ENCODE results near the gene AMN. TPM values are rescaled to one million over a fixed set of nuclear protein-coding genes. Genes with fewer than 3 reads are reported as not detected.

The AMN gene
- total and polyA plus RNA-seq, 9 of the 15 experiments (the other 6 are each of a cell fraction or from before 2014, with no cell fraction given): 0.04 to 0.14 TPM; not detected in 7

DNA sequence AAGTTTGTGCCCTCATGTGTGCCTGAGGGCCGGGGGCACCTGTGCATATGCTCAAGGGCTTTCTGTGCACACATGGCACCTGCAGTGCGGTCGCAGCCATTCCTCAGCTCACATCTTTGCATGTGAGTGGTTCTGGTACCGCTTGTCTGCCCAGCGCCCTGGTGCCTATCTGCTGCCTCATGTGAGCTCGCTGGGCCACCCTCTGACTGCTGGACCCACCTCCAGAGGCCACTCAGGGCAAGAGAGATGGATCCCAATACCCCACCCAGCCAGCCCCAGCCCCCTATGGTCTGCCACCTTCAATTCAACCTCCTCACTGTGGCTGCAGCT lies 5.4 kb upstream of the AMN start:
- POLR2A ChIA-PET: no interaction called here
- no peaks in the 10 kb centered on the region for H3K9me3 ChIP-seq (replicated peaks; ENCODE audit: control insufficient read depth, insufficient read depth, low read depth, low read length)
- no peak overlapping the region for H3K27ac ChIP-seq (ENCODE audit: extremely low read depth, low read depth, low read length)
- no peak overlapping the region for H3K4me3 ChIP-seq
- DNase-seq (ENCODE audit: extremely low read depth in 1 of 4, low spot score in 3 of 4) (no peak), FAIRE-seq (no peak), ATAC-seq (no peak)
- TF ChIP-seq KLF10 (CRISPR knock-in tag; IDR thresholded peaks at IDR 0.05) (no peak), GTF2A2 (tag; IDR thresholded peaks at IDR 0.05) (no peak), MAFG (tag; conservative IDR thresholded peaks at IDR 0.05) (no peak), MYNN (IDR thresholded peaks at IDR 0.05) (no peak), MYNN (CRISPR knock-in tag; IDR thresholded peaks at IDR 0.05) (no peak), CREM (IDR thresholded peaks at IDR 0.05; ENCODE audit: low read depth) (no peak), FOXM1 (IDR thresholded peaks at IDR 0.05; ENCODE audit: low read depth) (no peak), FOXM1 (CRISPR knock-in tag; IDR thresholded peaks at IDR 0.05; ENCODE audit: low read depth) (no peak), RAD51 (IDR thresholded peaks at IDR 0.05; ENCODE audit: borderline replicate concordance, low read depth) (no peak), STAT5A (IDR thresholded peaks at IDR 0.05; ENCODE audit: borderline replicate concordance, low read length) (no peak), TOE1 (IDR thresholded peaks at IDR 0.05; ENCODE audit: borderline replicate concordance) (no peak), TOE1 (CRISPR knock-in tag; IDR thresholded peaks at IDR 0.05; ENCODE audit: borderline replicate concordance, low read depth) (no peak), ZNF212 (CRISPR knock-in tag; IDR thresholded peaks at IDR 0.05) (no peak), ZNF561 (CRISPR knock-in tag; conservative IDR thresholded peaks at IDR 0.05) (no peak)
- TF ChIP-seq, protein P1, sequence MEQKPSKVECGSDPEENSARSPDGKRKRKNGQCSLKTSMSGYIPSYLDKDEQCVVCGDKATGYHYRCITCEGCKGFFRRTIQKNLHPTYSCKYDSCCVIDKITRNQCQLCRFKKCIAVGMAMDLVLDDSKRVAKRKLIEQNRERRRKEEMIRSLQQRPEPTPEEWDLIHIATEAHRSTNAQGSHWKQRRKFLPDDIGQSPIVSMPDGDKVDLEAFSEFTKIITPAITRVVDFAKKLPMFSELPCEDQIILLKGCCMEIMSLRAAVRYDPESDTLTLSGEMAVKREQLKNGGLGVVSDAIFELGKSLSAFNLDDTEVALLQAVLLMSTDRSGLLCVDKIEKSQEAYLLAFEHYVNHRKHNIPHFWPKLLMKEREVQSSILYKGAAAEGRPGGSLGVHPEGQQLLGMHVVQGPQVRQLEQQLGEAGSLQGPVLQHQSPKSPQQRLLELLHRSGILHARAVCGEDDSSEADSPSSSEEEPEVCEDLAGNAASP (IDR thresholded peaks at IDR 0.05): no peak
- TF ChIP-seq, protein P2, sequence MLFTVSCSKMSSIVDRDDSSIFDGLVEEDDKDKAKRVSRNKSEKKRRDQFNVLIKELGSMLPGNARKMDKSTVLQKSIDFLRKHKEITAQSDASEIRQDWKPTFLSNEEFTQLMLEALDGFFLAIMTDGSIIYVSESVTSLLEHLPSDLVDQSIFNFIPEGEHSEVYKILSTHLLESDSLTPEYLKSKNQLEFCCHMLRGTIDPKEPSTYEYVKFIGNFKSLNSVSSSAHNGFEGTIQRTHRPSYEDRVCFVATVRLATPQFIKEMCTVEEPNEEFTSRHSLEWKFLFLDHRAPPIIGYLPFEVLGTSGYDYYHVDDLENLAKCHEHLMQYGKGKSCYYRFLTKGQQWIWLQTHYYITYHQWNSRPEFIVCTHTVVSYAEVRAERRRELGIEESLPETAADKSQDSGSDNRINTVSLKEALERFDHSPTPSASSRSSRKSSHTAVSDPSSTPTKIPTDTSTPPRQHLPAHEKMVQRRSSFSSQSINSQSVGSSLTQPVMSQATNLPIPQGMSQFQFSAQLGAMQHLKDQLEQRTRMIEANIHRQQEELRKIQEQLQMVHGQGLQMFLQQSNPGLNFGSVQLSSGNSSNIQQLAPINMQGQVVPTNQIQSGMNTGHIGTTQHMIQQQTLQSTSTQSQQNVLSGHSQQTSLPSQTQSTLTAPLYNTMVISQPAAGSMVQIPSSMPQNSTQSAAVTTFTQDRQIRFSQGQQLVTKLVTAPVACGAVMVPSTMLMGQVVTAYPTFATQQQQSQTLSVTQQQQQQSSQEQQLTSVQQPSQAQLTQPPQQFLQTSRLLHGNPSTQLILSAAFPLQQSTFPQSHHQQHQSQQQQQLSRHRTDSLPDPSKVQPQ (CRISPR knock-in tag; IDR thresholded peaks at IDR 0.05; ENCODE audit: borderline replicate concordance): no peak
- TF ChIP-seq, protein P3, sequence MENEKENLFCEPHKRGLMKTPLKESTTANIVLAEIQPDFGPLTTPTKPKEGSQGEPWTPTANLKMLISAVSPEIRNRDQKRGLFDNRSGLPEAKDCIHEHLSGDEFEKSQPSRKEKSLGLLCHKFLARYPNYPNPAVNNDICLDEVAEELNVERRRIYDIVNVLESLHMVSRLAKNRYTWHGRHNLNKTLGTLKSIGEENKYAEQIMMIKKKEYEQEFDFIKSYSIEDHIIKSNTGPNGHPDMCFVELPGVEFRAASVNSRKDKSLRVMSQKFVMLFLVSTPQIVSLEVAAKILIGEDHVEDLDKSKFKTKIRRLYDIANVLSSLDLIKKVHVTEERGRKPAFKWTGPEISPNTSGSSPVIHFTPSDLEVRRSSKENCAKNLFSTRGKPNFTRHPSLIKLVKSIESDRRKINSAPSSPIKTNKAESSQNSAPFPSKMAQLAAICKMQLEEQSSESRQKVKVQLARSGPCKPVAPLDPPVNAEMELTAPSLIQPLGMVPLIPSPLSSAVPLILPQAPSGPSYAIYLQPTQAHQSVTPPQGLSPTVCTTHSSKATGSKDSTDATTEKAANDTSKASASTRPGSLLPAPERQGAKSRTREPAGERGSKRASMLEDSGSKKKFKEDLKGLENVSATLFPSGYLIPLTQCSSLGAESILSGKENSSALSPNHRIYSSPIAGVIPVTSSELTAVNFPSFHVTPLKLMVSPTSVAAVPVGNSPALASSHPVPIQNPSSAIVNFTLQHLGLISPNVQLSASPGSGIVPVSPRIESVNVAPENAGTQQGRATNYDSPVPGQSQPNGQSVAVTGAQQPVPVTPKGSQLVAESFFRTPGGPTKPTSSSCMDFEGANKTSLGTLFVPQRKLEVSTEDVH (IDR thresholded peaks at IDR 0.05; ENCODE audit: low read depth, partially characterized antibody): no peak
- no peaks in the 10 kb centered on the region; the same call in 1 of the 2 replicates for H4K20me1 ChIP-seq (replicated peaks; ENCODE audit: control insufficient read depth, insufficient read depth, low read length)
- 64% methylated on average over 4 of the region's 6 CpGs for WGBS (ENCODE audit: insufficient coverage, low coverage, missing lambda C conversion rate)
- no peaks in the 10 kb centered on the region for H3K9me1 ChIP-seq (ENCODE audit: control insufficient read depth, insufficient read depth, low read length)
- no peaks in the 10 kb centered on the region for H3K79me2 ChIP-seq (ENCODE audit: control insufficient read depth, insufficient read depth, low read length)
- CTCF ChIA-PET (ENCODE audit: low intra/inter-chr PET ratio): interaction anchor here (0.5 to 1.7 kb wide), 2 partner anchors 151 to 223 kb away, joined by 3 to 8 read pairs; no protein-coding TSS in a partner anchor
- BruUV-seq (replicated peaks): no TSS peak
- intact Hi-C loops (cut with micrococcal nuclease): loop anchor here (5.0 kb wide), 2 partner anchors 225 to 480 kb away; no protein-coding TSS in a partner anchor
- H3K36me3 ChIP-seq (ENCODE audit: control insufficient read depth, insufficient read depth, low read length): no peaks in the 10 kb centered on the region
- H3K4me1 ChIP-seq (replicated peaks in 1 of 2; ENCODE audit: control insufficient read depth in 2 of 2, insufficient read depth in 2 of 2, low read length in 2 of 2): peaks cover 0 to 13% of the 10 kb centered on the region in 2 experiments; a peak in 1 of 5 replicates
- in situ Hi-C loops (cut with MboI): loop anchor here (10.0 to 25.0 kb wide), 2 partner anchors 405 to 482 kb away; partner anchors contain the start of gene ANKRD9
- peaks cover 0 to 2% of the 10 kb centered on the region in 2 experiments; a peak in 1 of 5 replicates for H3K27me3 ChIP-seq (ENCODE audit: control insufficient read depth in 2 of 2, insufficient read depth in 2 of 2, low read length in 2 of 2)
- H2AFZ ChIP-seq (ENCODE audit: low read depth, low read length): no peak overlapping the region
- no peak overlapping the region for H3K4me2 ChIP-seq (ENCODE audit: insufficient read depth, low read length)
- H3K9ac ChIP-seq (ENCODE audit: insufficient read depth in 1 of 2, low read depth in 2 of 2, low read length in 2 of 2): no peak overlapping the region; a peak in 1 of 4 replicates
